ENCODE data around the gene NOXA1. TPM values are rescaled to one million over a fixed set of nuclear protein-coding genes. Genes with fewer than 3 reads are reported as not detected.

Gene NOXA1
- total and polyA plus RNA-seq, 7 donors, result 0.43 to 5.1 (median 1.0) TPM

- ATAC-seq, result no peak
- Histone ChIP-seq H3K36me3 (ENCODE audit: insufficient read depth in 1 of 2, low read depth in 1 of 2) (no peaks in the 10 kb centered on the region), H3K27me3 (ENCODE audit: insufficient read depth in 3 of 3, low read length in 2 of 3) (peaks cover 0 to 7% (median 0%) of the 10 kb centered on the region in 3 donors), H3K27ac (no peak overlapping the region), H3K4me3 (no peak overlapping the region), H3K4me1 (peaks cover 15% of the 10 kb centered on the region), H3K9me3 (no peaks in the 10 kb centered on the region)
- peak in 1 of 2 donors; percentile 36 for DNase-seq
- 91 to 97% (median 94%) methylated on average over 11 of the region's 11 CpGs for whole genome bisulfite sequencing, 3 donors
- no peak for TF ChIP-seq CTCF (IDR thresholded peaks at IDR 0.05)
- intact Hi-C loops (cut with DNase I), result loop anchor here (2.0 to 5.0 kb wide), 2 partner anchors 108 to 109 kb away; no protein-coding TSS in a partner anchor
These were observed 17.5 kb upstream of the NOXA1 start for GRCh38 chr9:137405677-137406081.

GRCh38 chr9:137406085-137406760 lies 17.0 kb upstream of the NOXA1 start:
- Histone ChIP-seq H3K4me1 (peaks cover 21% of the 10 kb centered on the region), H3K4me3 (peak overlapping the region; percentile 57), H3K27me3 (ENCODE audit: insufficient read depth in 3 of 3, low read length in 2 of 3) (peaks cover 0 to 7% (median 0%) of the 10 kb centered on the region in 3 donors), H3K9me3 (no peaks in the 10 kb centered on the region), H3K36me3 (ENCODE audit: insufficient read depth in 1 of 2, low read depth in 1 of 2) (no peaks in the 10 kb centered on the region), H3K27ac (no peak overlapping the region)
- ATAC-seq, result no peak
- no peak for TF ChIP-seq CTCF (IDR thresholded peaks at IDR 0.05)
- intact Hi-C loops (cut with DNase I), result loop anchor here (2.0 to 5.0 kb wide), 2 partner anchors 109 kb away; no protein-coding TSS in a partner anchor
- peak in 1 of 2 donors; percentile 49 for DNase-seq
- WGBS, 3 donors, result 49 to 55% (median 52%) methylated on average over 13 to 20 of the region's 20 CpGs

GRCh38 chr9:137406876-137407589 lies 16.2 kb upstream of the NOXA1 start:
- intact Hi-C loops (cut with DNase I), result loop anchor here (2.0 to 5.0 kb wide), 2 partner anchors 110 kb away; no protein-coding TSS in a partner anchor
- H3K27ac ChIP-seq, result peak overlapping the region; percentile 41
- peaks cover 0 to 7% (median 0%) of the 10 kb centered on the region in 3 donors for H3K27me3 ChIP-seq (ENCODE audit: insufficient read depth in 3 of 3, low read length in 2 of 3)
- peak; percentile 84 for TF ChIP-seq CTCF (IDR thresholded peaks at IDR 0.05)
- ATAC-seq (peak; percentile 82 to 90 (median 86)), DNase-seq (peak; percentile 77 to 81)
- H3K36me3 ChIP-seq (ENCODE audit: insufficient read depth in 1 of 2, low read depth in 1 of 2), result no peaks in the 10 kb centered on the region
- H3K4me3 ChIP-seq, result peak overlapping the region; percentile 57
- H3K4me1 ChIP-seq, result peaks cover 26% of the 10 kb centered on the region
- 2 to 5% (median 2%) methylated on average over 39 to 63 of the region's 63 CpGs for WGBS, 3 donors
- H3K9me3 ChIP-seq, result no peaks in the 10 kb centered on the region

- 37 to 41% (median 39%) methylated on average over 26 to 31 of the region's 31 CpGs for WGBS, 3 donors
- H3K27ac ChIP-seq, result no peak overlapping the region
- ATAC-seq, result peak in 1 of 4 donors; percentile 18
These were observed 15.4 kb upstream of the NOXA1 start for GRCh38 chr9:137407590-137408300.

More at GRCh38 chr9:137407590-137408300, 15.4 kb upstream of the NOXA1 start:
- H3K36me3 ChIP-seq (ENCODE audit: insufficient read depth in 1 of 2, low read depth in 1 of 2), result no peaks in the 10 kb centered on the region
- intact Hi-C loops (cut with DNase I), result loop anchor here (2.0 to 5.0 kb wide), 2 partner anchors 110 to 111 kb away; no protein-coding TSS in a partner anchor
- H3K9me3 ChIP-seq, result no peaks in the 10 kb centered on the region
- peaks cover 28% of the 10 kb centered on the region for H3K4me1 ChIP-seq
- peaks cover 0 to 7% (median 0%) of the 10 kb centered on the region in 3 donors for H3K27me3 ChIP-seq (ENCODE audit: insufficient read depth in 3 of 3, low read length in 2 of 3)
- DNase-seq, result peak; percentile 60 to 72
- H3K4me3 ChIP-seq, result peak overlapping the region; percentile 57
- TF ChIP-seq CTCF (IDR thresholded peaks at IDR 0.05), result no peak
